ENCODE results near the gene PRELID2. TPM values are rescaled to one million over a fixed set of nuclear protein-coding genes. Genes with fewer than 3 reads are reported as not detected.
A peak's percentile ranks its signal among the peaks of the same experiment; 100 is the strongest.
"Not testable (repeated sequence)": the region's sequence is repeated elsewhere in the genome, so short reads cannot be mapped to it uniquely, and the experiment has no call there.

Gene PRELID2
- total RNA-seq, 5 donors from 2014 or later (not counting 1 experiment from before 2014, with no cell fraction given), result 0.23 to 1.9 (median 0.69) TPM

DNA sequence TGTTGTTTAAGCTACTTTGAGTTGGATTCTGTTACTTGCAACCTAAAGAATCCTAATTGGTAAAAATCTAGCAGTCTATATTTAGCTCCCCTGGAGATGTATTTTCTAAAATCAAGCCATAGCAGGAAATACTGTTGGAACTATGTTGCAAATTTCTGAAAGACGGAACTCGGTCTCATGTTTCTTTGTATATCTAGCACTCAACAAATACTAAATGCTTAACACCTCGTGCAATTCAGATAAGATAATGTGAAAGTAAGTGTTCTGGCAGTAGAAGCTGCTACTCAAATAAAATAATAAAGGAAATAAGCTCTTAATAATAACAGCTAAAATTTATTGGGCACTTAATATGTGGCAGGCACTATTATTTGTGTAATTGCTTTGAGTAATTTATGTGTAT, 10.9 kb upstream of the PRELID2 start:
- H3K27ac ChIP-seq (ENCODE audit: low read length), result no peak overlapping the region
- no peaks in the 10 kb centered on the region for H3K36me3 Mint-ChIP-seq
- POLR2A ChIA-PET, result interaction anchor here in 1 of 2 donors (0.5 kb wide), 1 partner anchor 241 kb away, joined by 5 read pairs; no protein-coding TSS in a partner anchor
- DNase-seq (no peak), ATAC-seq (replicated peaks in 1 of 4) (no peak)
- CTCF ChIA-PET, result no interaction called here
- no CpG with 5 or more reads among the region's 3 CpGs for WGBS (ENCODE audit: insufficient coverage)
- no peaks in the 10 kb centered on the region for H3K9me3 ChIP-seq
- H3K27ac Mint-ChIP-seq, result no peak overlapping the region
- no peak overlapping the region for H3K4me3 Mint-ChIP-seq
- peaks cover 0 to 1% of the 10 kb centered on the region in 2 donors for H3K27me3 Mint-ChIP-seq
- H3K4me1 Mint-ChIP-seq, result no peaks in the 10 kb centered on the region
- H3K4me1 ChIP-seq (ENCODE audit: control insufficient read depth in 1 of 2, extremely low read depth in 1 of 2, insufficient read depth in 2 of 2, low read length in 2 of 2), result no peaks in the 10 kb centered on the region
- no peaks in the 10 kb centered on the region for H3K9me3 Mint-ChIP-seq
- H3K36me3 ChIP-seq (ENCODE audit: control insufficient read depth in 2 of 2, extremely low read depth in 1 of 2, insufficient read depth in 1 of 2, low read length in 1 of 2), result no peaks in the 10 kb centered on the region
- no peaks in the 10 kb centered on the region for H3K27me3 ChIP-seq (replicated peaks in 1 of 2; ENCODE audit: control insufficient read depth in 2 of 2, extremely low read depth in 1 of 2, insufficient read depth in 2 of 2, low read length in 1 of 2)
- no peak overlapping the region for H3K4me3 ChIP-seq (ENCODE audit: control insufficient read depth in 1 of 2, extremely low read depth in 1 of 2, low read length in 1 of 2)

DNA sequence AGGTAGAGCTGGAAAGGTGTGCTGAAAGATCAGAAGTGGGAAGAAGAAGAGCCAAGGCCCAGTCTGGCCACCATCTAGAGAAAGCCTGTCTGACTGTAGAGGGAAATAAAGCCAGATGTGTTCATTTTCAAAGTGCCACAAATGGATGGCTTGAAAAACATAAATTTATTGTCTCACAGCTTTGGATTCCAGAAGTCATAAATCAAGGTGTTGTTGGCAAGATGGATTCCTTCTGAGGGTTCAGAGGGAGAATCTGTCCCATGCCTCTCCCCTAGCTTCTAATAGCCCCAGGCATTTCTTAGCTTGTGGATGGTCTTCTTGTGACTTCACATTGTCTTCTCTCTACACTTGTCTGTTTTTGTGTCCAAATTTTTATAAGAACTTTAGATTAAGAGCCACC, 6.2 kb upstream of the PRELID2 start:
- Histone ChIP-seq H3K4me3 (ENCODE audit: control insufficient read depth in 1 of 2, extremely low read depth in 1 of 2, low read length in 1 of 2) (no peak overlapping the region), H3K27me3 (replicated peaks in 1 of 2; ENCODE audit: control insufficient read depth in 2 of 2, extremely low read depth in 1 of 2, insufficient read depth in 2 of 2, low read length in 1 of 2) (peaks cover 0 to 1% of the 10 kb centered on the region in 2 experiments), H3K9me3 (no peaks in the 10 kb centered on the region), H3K36me3 (ENCODE audit: control insufficient read depth in 2 of 2, extremely low read depth in 1 of 2, insufficient read depth in 1 of 2, low read length in 1 of 2) (no peaks in the 10 kb centered on the region), H3K4me1 (ENCODE audit: control insufficient read depth in 1 of 2, extremely low read depth in 1 of 2, insufficient read depth in 2 of 2, low read length in 2 of 2) (no peaks in the 10 kb centered on the region), H3K27ac (ENCODE audit: low read length) (no peak overlapping the region)
- ATAC-seq (replicated peaks in 1 of 4) (no peak), DNase-seq (no peak)
- Mint-ChIP-seq H3K4me3 (no peak overlapping the region), H3K36me3 (no peaks in the 10 kb centered on the region), H3K27me3 (peaks cover 4 to 10% of the 10 kb centered on the region in 2 donors), H3K27ac (no peak overlapping the region), H3K9me3 (no peaks in the 10 kb centered on the region), H3K4me1 (peaks cover 0 to 3% (median 2%) of the 10 kb centered on the region in 3 donors)
- ChIA-PET CTCF (interaction anchor here in 1 of 2 donors (1.3 kb wide), 1 partner anchor 15 kb away, joined by 6 read pairs; no protein-coding TSS in a partner anchor), POLR2A (no interaction called here)

DNA sequence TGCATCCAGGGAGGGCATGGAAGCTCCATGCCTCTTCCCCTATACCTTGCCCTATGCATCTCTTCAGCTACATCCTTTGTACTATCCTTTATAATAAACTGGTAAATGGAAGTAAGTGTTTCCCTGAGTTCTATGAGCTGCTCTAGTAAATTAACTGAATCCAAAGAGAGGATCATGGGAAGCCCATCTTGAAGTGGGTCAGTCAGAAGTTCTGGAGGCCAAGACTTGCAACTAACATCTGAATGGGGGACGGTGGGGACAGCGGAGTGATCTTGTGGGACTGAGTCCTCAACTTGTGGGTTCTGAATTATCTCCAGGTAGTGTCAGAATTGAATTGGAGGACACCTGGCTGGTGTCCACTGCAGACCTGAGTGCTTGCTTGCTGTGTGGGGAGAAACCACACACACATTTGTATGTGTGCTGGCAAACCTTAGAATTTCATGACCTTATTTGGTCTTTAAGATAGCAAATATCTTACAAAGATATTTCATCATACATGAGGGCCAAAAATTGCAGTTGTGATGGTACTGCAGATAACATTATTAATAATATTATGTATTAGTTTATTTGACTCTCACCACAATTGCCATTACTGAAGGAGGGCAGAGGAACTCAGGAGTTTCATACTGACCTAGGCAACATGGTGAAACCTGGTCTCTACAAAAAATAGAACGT, 5.5 kb upstream of the PRELID2 start:
- no peak overlapping the region for H3K27ac ChIP-seq (ENCODE audit: low read length)
- H3K4me3 ChIP-seq (ENCODE audit: control insufficient read depth in 1 of 2, extremely low read depth in 1 of 2, low read length in 1 of 2), result no peak overlapping the region
- POLR2A ChIA-PET, result no interaction called here
- Mint-ChIP-seq H3K27ac (no peak overlapping the region), H3K27me3 (peaks cover 4 to 10% of the 10 kb centered on the region in 2 donors), H3K36me3 (no peaks in the 10 kb centered on the region), H3K4me3 (no peak overlapping the region), H3K9me3 (no peaks in the 10 kb centered on the region), H3K4me1 (peaks cover 4 to 9% (median 7%) of the 10 kb centered on the region in 3 donors)
- H3K36me3 ChIP-seq (ENCODE audit: control insufficient read depth in 2 of 2, extremely low read depth in 1 of 2, insufficient read depth in 1 of 2, low read length in 1 of 2), result no peaks in the 10 kb centered on the region
- peaks cover 0 to 6% of the 10 kb centered on the region in 2 experiments for H3K4me1 ChIP-seq (ENCODE audit: control insufficient read depth in 1 of 2, extremely low read depth in 1 of 2, insufficient read depth in 2 of 2, low read length in 2 of 2)
- CTCF ChIA-PET, result no interaction called here
- no peaks in the 10 kb centered on the region for H3K9me3 ChIP-seq
- no peak for ATAC-seq (replicated peaks in 1 of 4)
- H3K27me3 ChIP-seq (replicated peaks in 1 of 2; ENCODE audit: control insufficient read depth in 2 of 2, extremely low read depth in 1 of 2, insufficient read depth in 2 of 2, low read length in 1 of 2), result peaks cover 0 to 8% of the 10 kb centered on the region in 2 experiments
- WGBS (ENCODE audit: insufficient coverage), result 77% methylated on average over 3 of the region's 3 CpGs
- DNase-seq, result no peak

DNA sequence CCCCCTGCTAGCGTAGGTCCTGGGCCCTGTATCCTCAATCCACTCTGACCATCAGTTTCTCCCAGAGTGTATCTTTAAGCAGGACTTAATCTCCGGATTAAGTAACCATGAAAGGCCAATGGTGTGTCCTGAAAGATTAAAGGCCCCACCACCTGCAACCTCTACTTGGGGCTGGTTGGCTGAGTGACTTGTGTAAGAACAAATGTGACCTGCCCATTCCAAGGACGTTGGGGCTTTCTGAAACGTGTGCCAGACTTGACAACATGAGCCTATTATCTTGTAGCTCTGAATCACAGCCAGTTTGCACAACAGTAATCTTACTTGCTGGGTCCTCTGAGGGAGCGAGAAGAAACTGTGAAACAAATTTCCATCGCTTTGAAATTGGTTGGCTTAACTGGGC, 3.1 kb upstream of the PRELID2 start:
- Histone ChIP-seq H3K27me3 (replicated peaks in 1 of 2; ENCODE audit: control insufficient read depth in 2 of 2, extremely low read depth in 1 of 2, insufficient read depth in 2 of 2, low read length in 1 of 2) (peaks cover 0 to 16% of the 10 kb centered on the region in 2 experiments), H3K4me3 (ENCODE audit: control insufficient read depth in 1 of 2, extremely low read depth in 1 of 2, low read length in 1 of 2) (no peak overlapping the region), H3K9me3 (no peaks in the 10 kb centered on the region), H3K4me1 (ENCODE audit: control insufficient read depth in 1 of 2, extremely low read depth in 1 of 2, insufficient read depth in 2 of 2, low read length in 2 of 2) (peaks cover 0 to 13% of the 10 kb centered on the region in 2 experiments), H3K27ac (ENCODE audit: low read length) (no peak overlapping the region), H3K36me3 (ENCODE audit: control insufficient read depth in 2 of 2, extremely low read depth in 1 of 2, insufficient read depth in 1 of 2, low read length in 1 of 2) (no peaks in the 10 kb centered on the region)
- no peak for DNase-seq
- POLR2A ChIA-PET, result no interaction called here
- Mint-ChIP-seq H3K27ac (no peak overlapping the region), H3K4me1 (peaks cover 14 to 16% (median 15%) of the 10 kb centered on the region in 3 donors), H3K9me3 (no peaks in the 10 kb centered on the region), H3K27me3 (peaks cover 9 to 15% of the 10 kb centered on the region in 2 donors), H3K4me3 (no peak overlapping the region), H3K36me3 (no peaks in the 10 kb centered on the region)
- CTCF ChIA-PET, result no interaction called here
- no peak for ATAC-seq (replicated peaks in 1 of 4)
- WGBS (ENCODE audit: insufficient coverage), result 83% methylated on average over 1 of the region's 6 CpGs

DNA sequence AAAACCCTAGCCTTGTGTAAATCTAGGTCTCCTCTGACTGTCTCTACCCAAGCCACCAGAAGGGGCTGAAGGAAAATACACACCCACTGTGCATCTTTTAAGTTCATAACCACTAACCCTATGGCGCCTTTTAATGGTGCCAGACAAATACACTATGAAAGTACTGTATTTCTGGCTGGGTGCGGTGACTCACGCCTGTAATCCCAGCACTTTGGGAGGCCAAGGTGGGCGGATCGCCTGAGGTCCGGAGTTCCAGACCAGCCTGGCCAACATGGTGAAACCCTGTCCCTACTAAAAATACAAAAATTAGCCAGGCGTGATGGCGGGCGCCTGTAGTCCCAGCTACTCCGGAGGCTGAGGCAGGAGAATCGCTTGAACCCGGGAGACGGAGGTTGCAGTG, 1.1 kb upstream of the PRELID2 start:
- peaks cover 9 to 15% of the 10 kb centered on the region in 2 donors for H3K27me3 Mint-ChIP-seq
- 93% methylated on average over 6 of the region's 13 CpGs for WGBS (ENCODE audit: insufficient coverage)
- DNase-seq; H3K36me3 Mint-ChIP-seq; H3K9me3 Mint-ChIP-seq; POLR2A ChIA-PET; H3K36me3 ChIP-seq (ENCODE audit: control insufficient read depth in 2 of 2, extremely low read depth in 1 of 2, insufficient read depth in 1 of 2, low read length in 1 of 2); H3K4me3 ChIP-seq (ENCODE audit: control insufficient read depth in 1 of 2, extremely low read depth in 1 of 2, low read length in 1 of 2); CTCF ChIA-PET; ATAC-seq (replicated peaks in 1 of 4); H3K27ac ChIP-seq (ENCODE audit: low read length); H3K27ac Mint-ChIP-seq; H3K9me3 ChIP-seq: not testable (repeated sequence)
- Histone ChIP-seq H3K27me3 (replicated peaks in 1 of 2; ENCODE audit: control insufficient read depth in 2 of 2, extremely low read depth in 1 of 2, insufficient read depth in 2 of 2, low read length in 1 of 2) (peaks cover 0 to 16% of the 10 kb centered on the region in 2 experiments), H3K4me1 (ENCODE audit: control insufficient read depth in 1 of 2, extremely low read depth in 1 of 2, insufficient read depth in 2 of 2, low read length in 2 of 2) (peaks cover 0 to 13% of the 10 kb centered on the region in 2 experiments)
- H3K4me3 Mint-ChIP-seq, result peak overlapping the region; percentile 65 to 73 (median 68)
- H3K4me1 Mint-ChIP-seq, result peaks cover 14 to 17% (median 16%) of the 10 kb centered on the region in 3 donors

DNA sequence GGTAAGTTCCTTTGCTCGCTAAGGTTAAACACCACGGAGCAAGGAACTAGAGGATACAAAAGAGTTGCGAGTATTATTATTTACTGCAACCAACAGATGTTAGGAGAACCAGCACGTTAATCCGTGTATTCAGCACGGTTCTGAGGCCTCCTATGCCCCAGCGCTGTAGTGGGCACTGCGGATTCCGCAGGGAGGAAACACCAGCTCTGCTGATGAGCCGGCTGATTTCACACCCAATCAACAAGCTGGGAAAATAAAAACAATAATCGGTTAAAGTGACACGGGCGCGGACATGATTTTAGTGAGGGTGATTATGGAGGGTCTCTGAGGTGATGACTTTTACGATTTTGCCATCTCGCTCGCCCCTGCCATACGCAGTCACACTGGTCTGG, 702 bp upstream of the PRELID2 start:
- peaks cover 9 to 12% of the 10 kb centered on the region in 2 donors for H3K27me3 Mint-ChIP-seq
- no peaks in the 10 kb centered on the region for H3K9me3 ChIP-seq
- H3K27me3 ChIP-seq (replicated peaks in 1 of 2; ENCODE audit: control insufficient read depth in 2 of 2, extremely low read depth in 1 of 2, insufficient read depth in 2 of 2, low read length in 1 of 2), result peaks cover 0 to 16% of the 10 kb centered on the region in 2 experiments
- no peaks in the 10 kb centered on the region for H3K9me3 Mint-ChIP-seq
- H3K36me3 Mint-ChIP-seq, result no peaks in the 10 kb centered on the region
- H3K27ac Mint-ChIP-seq, result no peak overlapping the region
- POLR2A ChIA-PET, result no interaction called here
- ATAC-seq (replicated peaks in 1 of 4), result no peak
- no peak for DNase-seq
- H3K36me3 ChIP-seq (ENCODE audit: control insufficient read depth in 2 of 2, extremely low read depth in 1 of 2, insufficient read depth in 1 of 2, low read length in 1 of 2), result no peaks in the 10 kb centered on the region
- H3K27ac ChIP-seq (ENCODE audit: low read length), result no peak overlapping the region
- H3K4me3 ChIP-seq (ENCODE audit: control insufficient read depth in 1 of 2, extremely low read depth in 1 of 2, low read length in 1 of 2), result peak overlapping the region; percentile 41 to 80
- CTCF ChIA-PET, result no interaction called here
- 54% methylated on average over 10 of the region's 18 CpGs for WGBS (ENCODE audit: insufficient coverage)
- peaks cover 0 to 13% of the 10 kb centered on the region in 2 experiments for H3K4me1 ChIP-seq (ENCODE audit: control insufficient read depth in 1 of 2, extremely low read depth in 1 of 2, insufficient read depth in 2 of 2, low read length in 2 of 2)
- H3K4me1 Mint-ChIP-seq, result peaks cover 16 to 18% (median 18%) of the 10 kb centered on the region in 3 donors
- H3K4me3 Mint-ChIP-seq, result peak overlapping the region; percentile 65 to 73 (median 68)
